Measurements from ENCODE around the gene H2BW1.
"Not testable (repeated sequence)": the region's sequence is repeated elsewhere in the genome, so short reads cannot be mapped to it uniquely, and the experiment has no call there.

H2BW1 gene, protein sequence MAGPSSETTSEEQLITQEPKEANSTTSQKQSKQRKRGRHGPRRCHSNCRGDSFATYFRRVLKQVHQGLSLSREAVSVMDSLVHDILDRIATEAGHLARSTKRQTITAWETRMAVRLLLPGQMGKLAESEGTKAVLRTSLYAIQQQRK

DNA sequence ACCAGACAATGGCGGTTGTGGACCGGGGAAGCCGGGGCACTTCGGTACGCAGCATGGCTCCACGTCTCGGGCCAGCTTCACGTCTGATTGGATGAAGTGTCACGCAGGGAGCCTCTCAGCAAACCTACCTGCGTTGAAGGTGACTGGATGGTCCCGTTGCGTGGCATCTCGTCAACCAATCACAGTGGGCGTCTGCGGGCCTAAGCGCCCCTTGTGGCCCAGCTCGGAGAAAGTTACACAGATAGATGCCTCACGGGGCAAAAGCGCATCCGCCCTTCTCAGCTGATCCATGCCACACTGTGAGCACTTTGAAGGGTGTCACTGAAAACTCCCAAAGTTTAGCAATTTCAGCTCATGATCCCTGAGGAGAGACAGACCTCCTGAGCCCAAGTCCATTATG is at the start of gene H2BW1:
H2BW1 (minus strand) TSS at position 103 of the 400 bp plus-strand sequence. CDS start 132 bp downstream, outside the sequence.
- DNase-seq = no peak

DNA sequence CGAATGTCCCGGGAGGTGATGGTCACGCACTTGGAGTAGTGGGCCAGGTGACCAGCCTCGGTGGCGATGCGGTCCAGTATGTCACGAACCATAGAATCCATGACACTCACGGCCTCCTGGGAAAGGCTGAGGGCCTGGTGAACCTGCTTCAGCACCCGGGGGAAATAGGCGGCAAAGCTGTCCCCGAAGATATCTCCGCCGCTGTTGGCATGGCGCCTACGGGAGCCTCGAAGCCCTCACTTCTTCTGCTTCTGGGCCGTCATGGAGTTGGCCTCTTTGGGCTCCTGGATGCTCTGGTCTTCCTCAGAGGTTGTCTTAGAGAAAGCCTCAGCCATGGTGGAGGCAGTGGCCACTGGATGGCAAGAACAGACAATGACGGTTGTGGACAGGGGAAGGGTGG is 49.1 kb upstream of the H2BW1 start:
- DNase-seq = not testable (repeated sequence)

DNA sequence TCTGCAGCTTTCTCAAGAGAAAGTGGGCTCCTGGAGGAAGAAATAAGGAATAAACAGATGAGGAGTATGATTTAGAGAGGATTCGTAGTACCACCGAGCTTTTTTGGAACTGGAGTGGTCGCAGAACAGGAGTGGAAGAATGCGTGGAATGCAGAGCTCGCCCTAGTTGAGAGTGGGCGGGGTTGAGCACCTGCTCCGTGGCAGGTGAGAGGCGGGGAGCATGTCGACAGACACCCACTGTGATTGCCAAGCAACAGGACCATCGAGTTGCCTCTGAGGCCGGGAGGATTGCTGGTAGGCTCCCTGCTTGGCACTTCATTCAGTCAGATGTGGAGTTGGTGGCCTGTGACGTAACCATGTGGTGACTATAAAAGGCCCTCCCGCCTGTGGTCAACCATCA is 41.4 kb upstream of the H2BW1 start:
- DNase-seq = not testable (repeated sequence)

DNA sequence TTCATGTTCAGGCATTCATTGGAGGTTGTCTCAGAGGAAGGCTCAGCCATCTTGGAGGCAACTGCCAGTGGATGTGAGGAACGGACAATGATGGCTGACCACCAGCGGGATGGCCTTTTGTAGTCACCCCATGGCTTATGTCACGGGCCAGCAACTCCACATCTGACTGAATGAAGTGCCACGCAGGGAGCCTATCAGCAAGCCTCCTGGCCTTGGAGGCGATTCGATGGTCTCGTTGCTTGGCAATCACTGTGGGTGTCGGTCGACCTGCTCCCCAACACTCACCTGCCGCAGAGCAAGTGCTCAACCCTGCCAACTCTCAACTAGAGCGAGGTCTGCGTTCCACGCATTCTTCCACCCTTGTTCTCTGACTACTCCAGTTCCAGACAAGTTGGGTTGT is 33.7 kb upstream of the H2BW1 start:
- DNase-seq = no peak

DNA sequence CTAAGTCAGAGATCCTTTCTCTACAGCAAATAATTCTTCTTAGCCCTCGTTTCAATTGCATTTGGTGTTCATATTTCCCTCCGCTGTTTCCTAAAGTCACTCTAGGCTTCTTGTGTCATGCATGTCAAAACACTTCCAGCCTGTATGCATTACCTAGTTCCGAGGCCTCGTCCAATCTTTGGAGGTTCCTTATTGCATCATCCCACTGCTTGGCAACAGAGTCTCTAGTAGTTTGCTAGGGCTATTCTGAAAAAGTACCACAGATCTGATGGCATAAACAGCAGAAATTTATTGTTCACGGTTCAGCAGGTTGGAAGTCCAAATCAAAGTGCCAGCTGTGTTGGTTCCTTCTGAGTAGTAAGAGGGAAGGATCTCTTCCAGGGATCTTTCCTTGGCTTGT is 32.1 kb upstream of the H2BW1 start:
- no peak for DNase-seq

DNA sequence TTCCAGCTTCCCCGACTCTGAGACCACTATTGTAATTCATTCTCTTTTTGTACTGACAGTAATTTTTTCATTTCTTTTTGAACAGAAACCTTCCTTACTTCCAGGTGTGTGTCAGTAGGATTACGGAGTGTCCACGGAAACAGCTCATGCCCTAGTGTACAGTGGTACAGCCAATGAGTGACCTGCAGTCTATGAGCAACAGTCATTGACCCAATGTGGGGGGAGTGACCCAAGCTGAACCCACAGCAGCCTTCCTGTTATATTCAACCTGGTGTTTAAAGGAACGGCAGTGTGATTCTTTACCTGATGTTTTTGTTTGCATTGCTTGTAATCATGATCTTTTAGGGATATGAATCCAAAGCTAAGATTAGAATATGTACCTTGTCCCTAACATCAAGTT is 27.5 kb upstream of the H2BW1 start:
- DNase-seq = no peak

DNA sequence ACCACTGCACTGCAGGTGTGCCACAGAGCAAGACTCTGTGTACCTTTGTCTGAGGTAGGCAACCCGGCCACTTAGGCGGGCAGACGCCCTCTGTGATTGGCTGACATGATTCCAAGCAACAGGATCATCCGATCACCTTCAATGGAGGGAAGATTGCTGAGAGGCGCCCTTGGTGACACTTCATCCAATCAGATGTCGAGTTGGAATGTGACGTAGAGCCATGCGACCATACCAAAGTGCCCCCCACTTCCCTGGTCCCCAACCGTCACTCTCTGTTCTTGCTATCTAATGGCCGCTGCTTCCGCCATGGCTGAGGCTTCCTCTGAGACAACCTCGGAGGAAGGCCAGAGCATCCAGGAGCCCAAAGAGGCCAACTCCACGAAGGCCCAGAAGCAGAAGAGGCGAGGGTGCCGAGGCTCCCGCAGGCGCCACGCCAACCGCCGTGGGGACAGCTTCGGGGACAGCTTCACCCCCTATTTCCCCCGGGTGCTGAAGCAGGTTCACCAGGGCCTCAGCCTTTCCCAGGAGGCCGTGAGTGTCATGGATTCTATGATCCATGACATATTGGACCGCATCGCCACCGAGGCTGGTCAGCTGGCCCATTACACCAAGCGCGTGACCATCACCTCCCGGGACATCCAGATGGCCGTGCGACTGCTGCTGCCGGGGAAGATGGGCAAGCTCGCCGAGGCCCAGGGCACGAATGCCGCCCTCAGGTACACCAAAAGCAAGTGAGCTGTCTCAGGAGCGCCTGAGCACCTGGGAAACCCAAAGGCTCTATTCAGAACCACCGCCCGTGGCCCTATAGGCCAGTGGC is 26.4 kb upstream of the H2BW1 start, which contains the start of gene H2BW2:
H2BW2 (plus strand) TSS at position 268 of the 817 bp plus-strand sequence; CDS start at position 307, 39 bp downstream.
- no peak for DNase-seq

DNA sequence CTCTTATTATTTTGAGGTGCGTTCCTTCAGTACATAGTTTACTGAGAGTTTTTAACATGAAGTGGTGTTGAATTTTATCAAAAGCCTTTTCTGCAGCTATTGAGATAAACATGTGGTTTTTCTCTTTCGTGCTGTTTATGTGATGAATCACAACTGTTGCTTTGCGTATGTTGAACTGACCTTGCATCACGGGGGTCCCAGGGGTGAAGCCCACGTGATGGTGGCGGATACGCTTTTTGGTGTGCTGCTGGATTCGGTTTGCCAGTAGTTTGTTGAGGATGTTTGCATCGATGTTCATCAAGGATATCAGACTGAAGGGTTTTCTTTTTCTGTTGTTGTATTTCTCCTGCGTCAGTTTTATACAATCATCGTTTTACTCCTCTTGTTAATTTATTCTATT is 4.6 kb upstream of the H2BW1 start:
- DNase-seq = no peak

DNA sequence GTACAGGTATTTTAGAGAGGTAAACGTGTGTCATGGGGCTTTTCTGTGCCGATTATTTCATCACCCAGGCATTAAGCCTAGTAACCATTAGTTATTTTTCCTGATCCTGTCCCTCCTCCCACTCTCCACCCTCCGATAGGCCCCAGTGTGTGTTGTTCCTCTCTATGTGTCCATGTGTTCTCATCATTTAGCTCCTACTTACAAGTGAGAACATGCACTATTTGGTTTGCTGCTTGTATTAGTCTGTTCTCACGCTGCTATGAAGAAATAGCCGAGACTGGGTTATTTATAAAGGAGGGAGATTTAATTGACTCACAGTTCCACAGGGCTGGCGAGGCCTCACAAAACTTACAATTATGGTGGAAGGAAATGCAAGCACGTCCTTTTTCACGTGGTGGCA is 2.1 kb upstream of the H2BW1 start:
- not testable (repeated sequence) for DNase-seq

DNA sequence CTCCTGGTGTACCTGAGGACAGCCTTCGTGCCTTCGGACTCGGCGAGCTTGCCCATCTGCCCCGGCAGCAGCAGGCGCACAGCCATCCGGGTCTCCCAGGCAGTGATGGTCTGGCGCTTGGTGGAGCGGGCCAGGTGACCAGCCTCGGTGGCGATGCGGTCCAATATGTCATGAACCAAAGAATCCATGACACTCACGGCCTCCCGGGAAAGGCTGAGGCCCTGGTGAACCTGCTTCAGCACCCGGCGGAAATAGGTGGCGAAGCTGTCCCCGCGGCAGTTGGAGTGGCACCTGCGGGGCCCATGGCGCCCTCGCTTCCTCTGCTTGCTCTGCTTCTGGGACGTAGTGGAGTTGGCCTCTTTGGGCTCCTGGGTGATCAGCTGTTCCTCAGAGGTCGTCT is 350 bp downstream of the H2BW1 start:
- DNase-seq = no peak

DNA sequence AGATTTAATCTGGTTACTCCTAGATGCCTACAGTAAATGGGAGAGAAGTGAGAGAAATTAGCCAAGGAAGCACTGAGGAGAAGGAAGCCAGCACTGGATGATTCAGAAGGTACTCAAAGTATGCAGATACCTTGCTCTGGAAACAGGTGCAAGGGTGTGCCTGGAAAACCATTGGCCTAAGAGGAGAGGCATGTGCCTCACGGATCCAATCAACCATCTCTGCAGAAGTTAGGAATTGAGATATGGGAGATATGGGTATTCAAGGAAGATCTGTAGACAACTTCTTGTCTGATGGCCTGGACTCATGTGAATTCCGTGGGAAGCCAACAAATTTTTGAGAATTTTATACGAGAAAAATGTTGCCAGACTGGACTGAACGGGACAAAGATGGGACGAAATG is 4.7 kb downstream of the H2BW1 start:
- DNase-seq = no peak

DNA sequence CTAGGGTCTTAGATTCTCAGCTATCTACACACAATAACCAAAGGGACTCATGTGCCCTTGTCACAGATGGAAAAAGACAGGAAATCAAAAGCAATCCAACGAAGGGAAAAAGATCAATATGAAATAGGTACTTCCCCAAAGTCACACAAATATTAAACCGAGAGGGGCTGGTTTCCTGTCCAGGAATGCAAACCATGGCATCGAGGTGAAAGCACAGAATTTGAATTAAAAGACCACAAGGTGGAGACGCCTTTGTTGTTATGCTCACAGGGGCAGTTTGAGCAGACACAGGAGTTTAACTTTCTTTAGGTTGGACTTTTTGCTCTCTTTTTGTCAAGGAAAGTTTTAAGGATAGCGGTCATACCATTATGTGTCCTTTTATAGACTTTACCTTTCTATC is 14.3 kb downstream of the H2BW1 start:
- no peak for DNase-seq

DNA sequence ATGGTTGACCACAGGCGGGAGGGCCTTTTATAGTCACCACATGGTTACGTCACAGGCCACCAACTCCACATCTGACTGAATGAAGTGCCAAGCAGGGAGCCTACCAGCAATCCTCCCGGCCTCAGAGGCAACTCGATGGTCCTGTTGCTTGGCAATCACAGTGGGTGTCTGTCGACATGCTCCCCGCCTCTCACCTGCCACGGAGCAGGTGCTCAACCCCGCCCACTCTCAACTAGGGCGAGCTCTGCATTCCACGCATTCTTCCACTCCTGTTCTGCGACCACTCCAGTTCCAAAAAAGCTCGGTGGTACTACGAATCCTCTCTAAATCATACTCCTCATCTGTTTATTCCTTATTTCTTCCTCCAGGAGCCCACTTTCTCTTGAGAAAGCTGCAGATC is 30.0 kb downstream of the H2BW1 start:
- not testable (repeated sequence) for DNase-seq

DNA sequence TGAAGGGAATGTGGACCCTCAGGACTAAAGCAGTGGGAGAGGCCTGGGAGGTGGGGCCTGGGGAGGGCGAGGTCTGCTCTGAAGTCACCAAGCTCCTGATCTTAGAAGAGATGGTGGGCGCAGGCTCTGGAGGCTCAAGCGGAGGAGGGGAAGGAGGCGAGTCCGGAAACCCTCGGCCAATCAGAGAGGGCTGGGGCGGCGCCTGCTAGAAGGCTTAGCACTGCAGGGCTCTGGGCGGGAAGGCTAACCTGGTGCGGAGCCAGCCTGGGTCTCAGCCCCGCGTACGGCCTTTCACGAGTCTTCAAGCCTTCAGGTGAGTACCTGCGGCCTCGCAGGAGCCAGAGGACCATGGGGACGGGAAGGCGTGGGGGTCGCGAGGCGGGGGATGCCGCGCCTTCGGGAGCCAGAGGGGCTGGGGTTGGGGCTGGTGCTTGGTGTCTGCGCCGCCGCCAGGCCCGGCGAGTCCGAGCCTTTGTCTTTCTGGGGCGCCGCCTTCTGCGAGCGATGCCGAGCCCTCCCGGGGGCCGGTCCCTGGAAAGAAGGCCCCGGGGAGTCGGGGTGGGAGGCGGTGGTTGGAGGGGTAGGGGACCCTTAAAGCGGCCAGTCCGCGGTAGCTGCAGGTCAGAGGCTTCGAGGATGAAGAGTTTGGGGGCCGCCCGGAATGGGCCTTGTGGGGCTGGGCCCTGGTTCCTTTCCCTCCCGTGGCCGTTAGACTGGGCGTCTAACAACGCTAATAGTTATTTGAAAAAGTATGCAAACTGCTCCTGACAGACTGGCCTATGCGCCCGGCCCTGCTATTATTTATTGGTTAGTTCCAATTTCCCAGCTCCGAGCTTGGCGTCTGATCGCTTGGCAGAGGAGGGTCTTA is 50.9 kb downstream of the H2BW1 start, which contains the start of gene TMSB15B:
TMSB15B (plus strand) TSS at position 217 of the 868 bp plus-strand sequence.
- DNase-seq = not testable (repeated sequence)

Data from activated T-cell treated with anti-CD3 and anti-CD28 coated beads for 4 hours (primary cell).